ENCODE measurements around the gene LRP1.

LRP1 gene

GRCh38 chr12:57243521-57244311, 115.4 kb downstream of the LRP1 start:
- Histone ChIP-seq H3K9me3 (ENCODE audit: low read depth, low read length) (no peaks in the 10 kb centered on the region), H3K9ac (ENCODE audit: insufficient read length) (peak overlapping the region; percentile 68), H3K27ac (no peak overlapping the region), H3K36me3 (ENCODE audit: insufficient read depth, low read length) (no peaks in the 10 kb centered on the region), H3K4me3 (peak overlapping the region; percentile 96)
- TF ChIP-seq FOXP2 (optimal IDR thresholded peaks at IDR 0.05; ENCODE audit: control extremely low read depth, extremely low read length, insufficient read depth) (no peak), POLR2AphosphoS5 (IDR thresholded peaks at IDR 0.05; ENCODE audit: borderline replicate concordance, low read depth, low read length) (0 out of 2 replicates have a peak, but pooled peaks have one; percentile 34), EZH2 (IDR thresholded peaks at IDR 0.05) (no peak)
- DNase-seq (ENCODE audit: low read depth, low spot score), result peak; percentile 52

DNA sequence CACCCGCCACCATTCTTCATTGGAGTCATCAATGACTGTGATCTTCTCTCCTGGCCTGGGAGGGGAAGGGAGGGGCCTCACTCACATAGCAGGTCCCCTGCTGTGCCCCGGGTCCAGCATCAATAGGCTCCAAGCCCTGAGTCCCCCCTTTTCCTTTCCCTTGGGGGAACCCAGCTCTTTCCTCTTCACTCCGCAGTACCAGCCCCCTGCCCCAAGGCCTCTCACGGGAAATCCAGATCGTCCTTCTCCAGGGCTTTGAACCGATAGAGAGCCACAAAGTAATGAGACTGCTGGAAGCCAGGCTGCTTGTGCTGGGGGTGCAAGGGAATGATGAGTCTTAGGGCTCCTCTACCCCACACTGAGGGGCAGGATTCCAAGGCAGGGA, 116.0 kb downstream of the LRP1 start:
- no peak for DNase-seq (ENCODE audit: low read depth, low spot score)
- no peaks in the 10 kb centered on the region for H3K9me3 ChIP-seq (ENCODE audit: low read depth, low read length)
- no peaks in the 10 kb centered on the region for H3K36me3 ChIP-seq (ENCODE audit: insufficient read depth, low read length)
- H3K27ac ChIP-seq, result no peak overlapping the region
- peak overlapping the region; percentile 96; the same call in 1 of the 2 replicates for H3K4me3 ChIP-seq
- no peak overlapping the region for H3K9ac ChIP-seq (ENCODE audit: insufficient read length)
- TF ChIP-seq POLR2AphosphoS5 (IDR thresholded peaks at IDR 0.05; ENCODE audit: borderline replicate concordance, low read depth, low read length), result no peak
- TF ChIP-seq EZH2 (IDR thresholded peaks at IDR 0.05), result no peak
- TF ChIP-seq FOXP2 (optimal IDR thresholded peaks at IDR 0.05; ENCODE audit: control extremely low read depth, extremely low read length, insufficient read depth), result no peak

DNA sequence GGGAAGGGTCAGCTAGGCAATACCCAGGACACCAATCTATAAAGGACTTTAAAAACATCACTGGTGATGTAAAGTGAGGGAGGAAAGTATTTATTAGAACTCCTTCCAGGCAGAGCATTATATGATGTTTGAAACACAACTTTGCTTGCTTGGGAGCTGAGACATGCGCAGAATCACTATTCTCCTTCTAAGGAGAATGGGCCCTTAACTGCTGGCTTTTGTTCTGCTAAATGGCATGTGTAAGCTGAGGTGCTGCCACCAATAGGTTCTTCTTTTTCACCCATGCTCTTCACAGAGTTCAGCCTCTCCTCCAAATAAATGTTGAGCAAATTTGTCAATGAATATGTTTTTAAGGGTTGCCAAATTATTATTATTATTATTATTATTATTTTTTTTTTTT, 118.8 kb downstream of the LRP1 start:
- Histone ChIP-seq H3K9me3 (ENCODE audit: low read depth, low read length) (no peaks in the 10 kb centered on the region), H3K4me3 (no peak overlapping the region), H3K27ac (no peak overlapping the region), H3K36me3 (ENCODE audit: insufficient read depth, low read length) (no peaks in the 10 kb centered on the region), H3K9ac (ENCODE audit: insufficient read length) (no peak overlapping the region)
- TF ChIP-seq EZH2 (IDR thresholded peaks at IDR 0.05) (no peak), POLR2AphosphoS5 (IDR thresholded peaks at IDR 0.05; ENCODE audit: borderline replicate concordance, low read depth, low read length) (no peak), FOXP2 (optimal IDR thresholded peaks at IDR 0.05; ENCODE audit: control extremely low read depth, extremely low read length, insufficient read depth) (no peak)
- DNase-seq (ENCODE audit: low read depth, low spot score), result no peak

- Histone ChIP-seq H3K4me3 (no peak overlapping the region), H3K9ac (ENCODE audit: insufficient read length) (no peak overlapping the region)
- TF ChIP-seq EZH2 (IDR thresholded peaks at IDR 0.05) (no peak), FOXP2 (optimal IDR thresholded peaks at IDR 0.05; ENCODE audit: control extremely low read depth, extremely low read length, insufficient read depth) (no peak), POLR2AphosphoS5 (IDR thresholded peaks at IDR 0.05; ENCODE audit: borderline replicate concordance, low read depth, low read length) (no peak)
Measured at GRCh38 chr12:57248934-57249742, 120.9 kb downstream of the LRP1 start.

GRCh38 chr12:57250541-57250940, 122.3 kb downstream of the LRP1 start:
- TF ChIP-seq FOXP2 (optimal IDR thresholded peaks at IDR 0.05; ENCODE audit: control extremely low read depth, extremely low read length, insufficient read depth) (no peak), EZH2 (IDR thresholded peaks at IDR 0.05) (no peak), POLR2AphosphoS5 (IDR thresholded peaks at IDR 0.05; ENCODE audit: borderline replicate concordance, low read depth, low read length) (no peak)
- no peak overlapping the region for H3K9ac ChIP-seq (ENCODE audit: insufficient read length)
- H3K27ac ChIP-seq, result no peak overlapping the region
- no peaks in the 10 kb centered on the region for H3K9me3 ChIP-seq (ENCODE audit: low read depth, low read length)
- H3K4me3 ChIP-seq, result no peak overlapping the region
- no peak for DNase-seq (ENCODE audit: low read depth, low spot score)
- peaks cover 6% of the 10 kb centered on the region; the same call in 1 of the 2 replicates for H3K36me3 ChIP-seq (ENCODE audit: insufficient read depth, low read length)

More at GRCh38 chr12:57248934-57249742, 120.9 kb downstream of the LRP1 start:
- H3K36me3 ChIP-seq (ENCODE audit: insufficient read depth, low read length), result no peaks in the 10 kb centered on the region
- H3K9me3 ChIP-seq (ENCODE audit: low read depth, low read length), result no peaks in the 10 kb centered on the region
- no peak for DNase-seq (ENCODE audit: low read depth, low spot score)
- H3K27ac ChIP-seq, result no peak overlapping the region

GRCh38 chr12:57250956-57251355, 122.7 kb downstream of the LRP1 start, which contains the start of gene STAC3:
Gene STAC3, minus strand, starts transcription at chr12:57251187. Its CDS starts 1,551 bp downstream, at chr12:57249636.
- DNase-seq (ENCODE audit: low read depth, low spot score), result no peak
- Histone ChIP-seq H3K9ac (ENCODE audit: insufficient read length) (no peak within 1 kb of the TSS), H3K36me3 (ENCODE audit: insufficient read depth, low read length) (peaks cover 10% of the 10 kb centered on the region; the same call in 1 of the 2 replicates), H3K9me3 (ENCODE audit: low read depth, low read length) (no peaks in the 10 kb centered on the region), H3K27ac (no peak within 1 kb of the TSS), H3K4me3 (no peak within 1 kb of the TSS)
- TF ChIP-seq POLR2AphosphoS5 (IDR thresholded peaks at IDR 0.05; ENCODE audit: borderline replicate concordance, low read depth, low read length) (no peak), FOXP2 (optimal IDR thresholded peaks at IDR 0.05; ENCODE audit: control extremely low read depth, extremely low read length, insufficient read depth) (no peak), EZH2 (IDR thresholded peaks at IDR 0.05) (no peak)

GRCh38 chr12:57254506-57255280, 126.4 kb downstream of the LRP1 start:
- TF ChIP-seq POLR2AphosphoS5 (IDR thresholded peaks at IDR 0.05; ENCODE audit: borderline replicate concordance, low read depth, low read length), result no peak
- no peak for TF ChIP-seq FOXP2 (optimal IDR thresholded peaks at IDR 0.05; ENCODE audit: control extremely low read depth, extremely low read length, insufficient read depth)
- no peak for TF ChIP-seq EZH2 (IDR thresholded peaks at IDR 0.05)
- no peak overlapping the region for H3K9ac ChIP-seq (ENCODE audit: insufficient read length)
- no peak for DNase-seq (ENCODE audit: low read depth, low spot score)
- H3K9me3 ChIP-seq (ENCODE audit: low read depth, low read length), result no peaks in the 10 kb centered on the region
- H3K27ac ChIP-seq, result no peak overlapping the region
- H3K36me3 ChIP-seq (ENCODE audit: insufficient read depth, low read length), result peaks cover 41% of the 10 kb centered on the region
- H3K4me3 ChIP-seq, result no peak overlapping the region

All from SK-N-MC (cell line).